Measurements from ENCODE around the gene RHOV.
"Not testable (repeated sequence)": the region's sequence is repeated elsewhere in the genome, so short reads cannot be mapped to it uniquely, and the experiment has no call there.

RHOV gene

DNA sequence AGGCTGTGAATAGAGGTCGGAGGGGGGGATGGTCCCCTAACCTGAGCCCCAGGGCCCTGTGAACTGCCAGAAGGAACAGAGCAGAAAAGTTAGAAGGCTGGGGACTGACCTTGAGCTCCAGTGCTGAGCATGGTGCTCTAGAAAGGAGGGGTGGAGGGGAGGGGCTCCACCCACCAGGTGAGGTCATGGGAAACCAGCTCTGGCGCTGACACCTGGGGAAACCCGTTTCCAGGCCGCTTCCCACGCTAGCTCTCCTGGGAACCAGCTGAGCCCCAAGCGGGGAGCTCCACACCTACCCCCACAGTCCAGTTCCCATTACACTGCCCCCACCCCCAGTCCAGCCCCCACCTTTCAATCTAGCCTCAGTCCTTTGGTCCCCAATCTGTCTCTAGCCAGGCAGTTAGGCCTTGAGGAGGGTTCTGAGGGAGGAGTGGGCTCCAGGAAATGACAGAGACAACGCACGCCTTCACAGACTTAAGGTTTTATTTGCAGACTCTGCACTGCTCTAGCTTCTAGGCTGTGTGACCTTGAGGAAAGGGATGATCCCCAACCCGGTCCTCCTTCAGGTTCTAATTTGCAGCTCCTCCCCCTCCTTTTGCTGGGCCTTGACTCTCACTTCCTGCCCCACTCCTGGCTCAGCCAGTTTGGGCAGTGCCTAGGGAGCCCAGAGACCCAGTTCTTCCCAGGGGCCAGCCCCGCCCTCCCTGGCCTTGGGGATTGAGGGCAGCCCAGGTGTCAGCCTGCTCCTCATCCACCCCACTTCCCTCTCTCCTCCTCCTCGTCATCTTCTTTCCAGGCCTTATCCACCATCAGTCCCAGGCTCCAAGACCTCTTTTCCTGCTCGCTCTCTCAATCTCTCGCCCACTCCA lies 2.1 kb downstream of the RHOV start:
- no peak for DNase-seq

DNA sequence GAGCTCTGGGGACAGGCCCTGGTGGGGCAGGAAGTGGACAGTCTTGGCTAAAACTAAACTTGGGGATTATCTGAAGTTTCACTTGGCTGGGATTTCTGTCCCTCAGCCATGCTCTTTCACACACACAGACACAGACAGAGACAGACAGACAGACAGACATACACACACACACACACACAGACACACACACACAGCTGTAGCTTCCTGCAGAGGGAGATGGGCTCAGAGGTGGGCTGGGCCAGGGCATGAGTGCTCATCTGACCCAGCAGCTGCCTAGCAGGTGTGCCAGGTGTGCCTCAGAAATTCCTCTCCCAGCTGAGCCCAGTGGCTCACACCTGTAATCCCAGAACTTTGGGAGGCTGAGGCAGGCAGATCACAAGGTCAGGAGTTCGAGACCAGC lies 3.3 kb downstream of the RHOV start:
- DNase-seq, result no peak

DNA sequence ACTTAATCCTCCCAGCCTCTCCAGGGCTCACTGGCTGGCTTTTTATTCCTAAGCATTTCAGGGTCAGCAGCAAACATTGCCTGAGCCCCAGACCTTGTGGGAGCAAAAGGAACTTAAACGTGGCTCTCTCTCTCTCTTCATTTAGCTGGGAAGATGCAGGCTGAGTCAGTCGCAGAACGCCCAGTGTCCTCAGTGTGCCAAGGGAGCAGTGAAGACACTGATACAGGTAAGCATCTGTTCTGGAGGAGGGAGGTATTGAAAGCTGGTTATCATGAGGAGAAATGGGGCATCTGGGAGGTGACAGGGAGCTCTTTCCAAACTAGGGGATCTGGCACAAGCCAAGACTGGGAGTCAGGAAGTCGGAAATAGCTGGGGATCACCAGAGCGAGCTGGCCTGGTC lies 4.3 kb downstream of the RHOV start:
- DNase-seq, result no peak

DNA sequence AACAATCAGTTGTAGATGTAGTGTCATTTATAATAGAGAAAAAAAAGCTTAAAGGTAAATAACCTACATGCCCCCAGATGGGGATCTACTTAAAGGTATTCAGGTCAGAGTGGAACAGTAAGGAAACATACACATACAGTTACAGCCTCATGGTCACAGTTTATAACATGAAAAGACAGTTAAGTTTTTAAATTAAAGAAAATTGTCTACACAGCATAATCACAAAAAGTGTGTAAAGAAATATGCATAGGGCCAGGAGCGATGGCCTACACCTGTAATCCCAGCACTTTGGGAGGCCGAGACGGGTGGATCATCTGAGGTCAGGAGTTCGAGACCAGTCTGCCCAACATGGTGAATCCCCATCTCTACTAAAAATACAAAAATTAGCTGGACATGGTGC lies 6.8 kb downstream of the RHOV start:
- no peak for DNase-seq

DNA sequence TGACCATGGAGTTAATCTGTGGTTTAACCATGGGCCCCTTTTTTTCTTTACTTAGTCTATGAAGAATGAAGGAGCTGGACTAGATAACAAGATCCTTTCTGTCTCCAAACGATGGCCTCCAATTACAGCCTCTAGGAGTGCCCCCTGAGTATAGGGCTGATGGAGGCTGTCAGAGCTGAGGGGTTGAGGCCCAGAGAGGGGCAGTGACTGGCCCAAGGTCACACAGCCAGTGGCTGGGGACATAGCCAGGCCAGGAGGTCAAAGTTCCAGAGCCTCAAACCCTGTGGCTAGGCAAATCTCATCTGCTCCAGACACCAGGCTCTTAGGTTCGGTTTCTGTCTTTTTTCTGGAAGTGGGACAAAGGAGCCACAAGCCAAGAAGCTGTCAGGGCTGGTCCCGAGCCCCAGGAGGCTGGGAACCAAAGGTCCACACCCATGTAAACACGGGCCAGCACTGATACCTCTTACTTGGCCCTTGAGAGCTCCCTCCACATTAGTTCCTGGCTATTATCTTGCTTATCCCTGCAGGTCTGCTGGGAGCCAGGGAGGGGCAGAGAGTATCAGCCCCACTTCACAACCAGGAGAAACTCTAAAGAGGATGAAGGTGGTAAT lies 10.3 kb downstream of the RHOV start:
- no peak for DNase-seq

DNA sequence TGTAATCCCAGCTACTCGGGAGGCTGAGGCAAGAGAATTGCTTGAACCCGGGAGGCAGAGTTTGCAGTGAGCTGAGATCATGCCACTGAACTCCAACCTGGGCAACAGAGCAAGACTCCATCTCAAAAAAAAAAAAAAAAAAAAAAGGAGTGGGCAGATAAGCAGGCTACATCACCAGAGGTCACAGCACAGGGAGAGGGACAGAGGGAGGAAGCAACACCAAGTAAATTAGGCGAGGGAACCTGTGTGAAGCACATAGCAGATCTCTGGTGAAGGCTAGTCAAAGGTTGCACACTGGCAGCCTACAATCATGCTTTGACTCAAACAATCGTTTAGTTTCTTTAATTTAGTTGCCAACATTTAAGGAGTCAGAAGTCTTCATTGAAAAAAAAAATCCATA lies 12.9 kb downstream of the RHOV start:
- DNase-seq, result not testable (repeated sequence)

DNA sequence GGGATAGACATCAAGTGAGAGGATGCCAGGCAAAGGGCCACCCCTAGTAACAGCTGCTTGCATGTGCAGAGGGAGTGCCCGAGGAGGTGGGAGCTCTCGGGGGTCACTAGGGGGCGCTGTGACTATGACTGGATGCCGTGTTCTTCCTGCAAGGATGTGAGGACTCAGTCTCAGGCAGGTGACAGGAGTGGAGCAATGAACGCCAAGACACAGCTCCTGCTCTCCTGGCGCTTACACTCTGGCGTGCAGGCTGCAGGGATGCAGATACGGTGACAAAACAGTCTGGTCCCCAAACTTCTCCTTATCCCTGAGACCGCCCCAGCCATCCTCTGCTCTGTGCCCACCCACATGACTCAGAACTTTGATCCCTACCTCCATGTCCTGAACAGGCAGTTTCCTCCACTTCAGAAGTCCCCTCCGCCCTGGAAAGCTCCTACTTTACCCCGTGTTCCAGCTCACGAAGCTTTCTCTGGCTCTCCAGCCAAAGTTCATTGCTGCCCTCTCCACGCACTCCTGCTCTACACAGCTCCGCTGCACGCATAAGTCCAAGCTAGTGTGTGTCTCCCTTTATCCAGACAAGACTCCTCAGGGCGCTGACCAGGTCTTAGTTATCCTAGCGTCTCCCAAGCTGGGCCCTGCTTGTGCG lies 14.7 kb downstream of the RHOV start:
- no peak for DNase-seq

DNA sequence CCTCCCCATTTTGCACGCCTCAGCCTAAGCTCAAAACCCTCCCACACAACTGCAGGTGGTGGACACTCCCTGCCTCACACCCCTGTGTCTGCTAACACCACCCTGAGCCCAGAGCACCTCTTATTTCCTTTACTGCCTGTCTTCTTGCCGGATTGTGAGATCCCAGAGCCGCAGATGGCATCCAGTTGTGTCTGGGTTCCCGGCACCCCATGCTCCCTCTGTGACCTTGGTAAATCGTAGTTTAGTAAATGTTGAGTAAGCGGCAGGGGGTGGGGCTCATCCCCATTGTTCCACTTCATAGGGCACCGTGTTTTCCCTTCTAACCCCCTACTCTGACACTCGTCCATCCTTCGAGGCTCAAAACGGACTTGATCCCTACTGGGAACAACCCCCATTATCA lies 15.3 kb downstream of the RHOV start:
- no peak for DNase-seq

DNA sequence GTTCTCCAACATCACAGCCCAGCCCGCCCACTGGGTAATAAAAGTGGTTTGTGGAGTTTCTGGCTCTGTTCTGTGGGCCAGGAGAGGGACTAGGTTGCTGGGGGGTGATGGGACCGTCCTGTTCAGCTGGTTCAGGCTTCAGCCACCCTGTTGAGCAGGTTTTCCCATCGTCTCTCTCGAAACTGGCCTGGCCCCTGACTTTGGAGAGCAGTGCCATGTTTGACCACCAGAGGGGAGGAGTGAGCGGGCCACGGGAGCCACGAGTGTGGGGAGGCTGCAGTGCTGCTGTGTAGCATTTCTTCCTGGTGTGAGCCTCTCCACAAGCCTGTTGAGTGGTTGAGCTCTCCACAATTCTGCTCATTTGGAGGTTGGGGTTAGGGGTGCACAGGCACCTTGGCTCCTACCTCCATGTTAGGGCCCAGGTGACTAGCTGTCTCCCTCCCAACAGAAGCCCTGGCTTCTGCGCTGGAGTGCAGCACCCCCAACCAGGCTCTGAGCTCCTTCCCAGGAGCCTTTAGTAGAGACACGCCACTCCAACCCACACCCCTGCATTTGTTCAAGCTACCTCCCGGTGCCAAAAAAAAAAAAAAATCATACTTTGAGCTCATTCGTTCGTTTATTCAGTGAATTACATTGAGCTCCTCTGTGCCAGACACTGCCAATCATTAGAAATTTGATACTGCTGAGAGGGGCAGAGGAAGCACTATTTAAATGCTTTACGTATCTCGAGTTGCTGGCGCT lies 16.3 kb downstream of the RHOV start:
- DNase-seq, result no peak

DNA sequence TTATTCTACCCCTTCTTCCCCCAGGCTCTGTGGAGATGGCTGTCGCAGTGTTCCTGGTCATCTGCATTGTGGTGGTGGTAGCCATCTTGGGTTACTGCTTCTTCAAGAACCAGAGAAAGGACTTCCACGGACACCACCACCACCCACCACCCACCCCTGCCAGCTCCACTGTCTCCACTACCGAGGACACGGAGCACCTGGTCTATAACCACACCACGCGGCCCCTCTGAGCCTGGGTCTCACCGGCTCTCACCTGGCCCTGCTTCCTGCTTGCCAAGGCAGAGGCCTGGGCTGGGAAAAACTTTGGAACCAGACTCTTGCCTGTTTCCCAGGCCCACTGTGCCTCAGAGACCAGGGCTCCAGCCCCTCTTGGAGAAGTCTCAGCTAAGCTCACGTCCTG lies 17.3 kb downstream of the RHOV start:
- DNase-seq, result no peak

DNA sequence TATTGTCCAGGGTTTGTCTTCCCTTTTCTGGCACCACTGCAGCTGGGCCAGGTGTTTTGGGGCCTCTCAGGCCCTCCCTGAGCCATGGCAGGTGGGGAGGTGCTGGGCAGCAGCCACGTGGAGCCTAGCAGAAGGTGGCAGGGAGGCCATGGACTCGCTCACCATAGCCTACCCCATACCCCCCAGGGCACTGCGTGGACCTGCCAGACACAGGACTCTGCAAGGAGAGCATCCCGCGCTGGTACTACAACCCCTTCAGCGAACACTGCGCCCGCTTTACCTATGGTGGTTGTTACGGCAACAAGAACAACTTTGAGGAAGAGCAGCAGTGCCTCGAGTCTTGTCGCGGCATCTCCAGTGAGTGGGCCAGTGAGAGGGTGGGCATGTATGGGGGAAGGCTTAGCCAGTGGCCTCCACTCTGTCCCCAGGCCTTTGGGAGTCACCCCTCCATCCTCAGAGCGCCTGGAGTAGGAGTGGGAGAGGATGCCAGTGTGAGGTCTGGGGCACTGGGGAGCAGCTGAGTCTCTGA lies 18.3 kb downstream of the RHOV start:
- no peak for DNase-seq

DNA sequence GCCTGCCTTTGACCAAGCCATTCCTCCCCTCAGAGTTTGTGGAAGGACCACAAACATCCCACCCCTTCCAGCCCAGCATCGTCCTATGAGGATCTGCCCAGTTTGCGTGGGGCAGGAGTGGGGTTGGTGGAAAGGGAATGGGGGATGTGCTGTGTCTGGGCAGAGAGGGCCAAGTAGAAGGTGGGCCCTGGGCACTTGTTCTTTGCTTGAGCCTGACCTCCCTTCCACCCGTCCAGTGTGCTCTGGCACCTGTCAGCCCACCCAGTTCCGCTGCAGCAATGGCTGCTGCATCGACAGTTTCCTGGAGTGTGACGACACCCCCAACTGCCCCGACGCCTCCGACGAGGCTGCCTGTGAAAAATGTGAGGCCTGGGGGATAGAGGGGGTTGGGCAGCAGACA lies 19.9 kb downstream of the RHOV start:
- DNase-seq, result no peak

DNA sequence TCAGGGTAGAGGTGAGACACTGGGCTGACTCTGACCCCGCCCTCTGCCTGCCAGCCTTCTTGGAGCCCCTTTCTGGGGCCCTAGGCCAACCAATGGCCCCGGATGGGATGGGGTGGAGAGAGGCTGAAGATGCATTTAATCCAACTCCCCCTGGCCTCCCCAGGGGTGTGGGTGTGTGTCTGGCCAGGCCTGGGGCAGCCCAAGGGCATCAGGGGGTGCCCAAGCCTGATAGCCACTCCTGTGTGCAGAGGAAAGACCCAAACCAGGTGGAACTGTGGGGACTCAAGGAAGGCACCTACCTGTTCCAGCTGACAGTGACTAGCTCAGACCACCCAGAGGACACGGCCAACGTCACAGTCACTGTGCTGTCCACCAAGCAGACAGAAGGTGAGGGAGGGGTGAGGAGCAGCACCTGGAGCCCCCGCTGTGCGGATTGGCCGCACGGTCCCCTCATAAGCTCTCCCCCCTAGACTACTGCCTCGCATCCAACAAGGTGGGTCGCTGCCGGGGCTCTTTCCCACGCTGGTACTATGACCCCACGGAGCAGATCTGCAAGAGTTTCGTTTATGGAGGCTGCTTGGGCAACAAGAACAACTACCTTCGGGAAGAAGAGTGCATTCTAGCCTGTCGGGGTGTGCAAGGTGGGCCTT lies 20.7 kb downstream of the RHOV start:
- no peak for DNase-seq

DNA sequence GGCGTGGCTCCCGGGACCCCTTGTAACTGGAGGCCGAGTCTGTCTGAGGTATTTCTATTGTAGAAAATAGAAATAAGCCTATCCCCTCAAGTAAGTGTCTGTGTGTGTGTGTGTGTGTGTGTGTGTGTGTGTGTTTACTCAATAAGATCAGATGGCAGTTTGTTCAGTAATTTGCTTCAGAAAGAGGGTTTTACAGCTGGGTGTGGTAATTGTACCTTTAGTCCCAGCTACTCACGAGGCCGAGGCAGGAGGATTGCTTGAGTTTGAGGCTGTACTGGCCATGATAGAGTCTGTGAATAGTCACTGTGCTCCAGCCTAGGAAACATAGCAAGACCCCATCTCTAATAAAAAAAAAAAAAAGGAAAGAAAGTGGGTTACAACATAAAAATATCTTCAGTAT lies 21.5 kb downstream of the RHOV start:
- DNase-seq, result no peak

DNA sequence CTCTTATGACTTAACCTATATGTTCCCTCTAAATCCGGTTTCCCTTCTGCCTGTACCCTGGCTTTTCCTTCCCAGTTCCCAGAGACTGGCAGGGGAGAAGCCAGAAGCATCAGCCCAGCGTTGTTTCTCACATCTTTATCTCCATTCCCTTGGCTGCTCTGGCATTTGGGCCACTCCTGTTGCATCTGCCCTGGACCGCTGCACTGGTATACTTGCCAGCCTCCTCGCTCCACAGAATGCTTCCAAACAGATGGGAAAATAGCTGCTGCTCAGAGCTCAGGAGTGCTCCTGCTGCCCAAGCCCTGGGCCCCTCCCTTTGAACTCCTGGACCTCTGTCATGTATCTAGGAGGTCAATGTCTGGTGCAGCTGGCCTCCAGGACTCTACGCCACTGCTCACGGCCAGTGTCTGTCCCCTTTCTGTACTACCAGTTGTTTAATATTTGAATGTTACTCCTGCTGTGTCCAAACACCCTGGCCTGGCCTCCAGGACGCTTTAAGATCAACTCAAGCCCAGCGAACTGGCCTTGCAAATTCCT lies 23.4 kb downstream of the RHOV start:
- no peak for DNase-seq

DNA sequence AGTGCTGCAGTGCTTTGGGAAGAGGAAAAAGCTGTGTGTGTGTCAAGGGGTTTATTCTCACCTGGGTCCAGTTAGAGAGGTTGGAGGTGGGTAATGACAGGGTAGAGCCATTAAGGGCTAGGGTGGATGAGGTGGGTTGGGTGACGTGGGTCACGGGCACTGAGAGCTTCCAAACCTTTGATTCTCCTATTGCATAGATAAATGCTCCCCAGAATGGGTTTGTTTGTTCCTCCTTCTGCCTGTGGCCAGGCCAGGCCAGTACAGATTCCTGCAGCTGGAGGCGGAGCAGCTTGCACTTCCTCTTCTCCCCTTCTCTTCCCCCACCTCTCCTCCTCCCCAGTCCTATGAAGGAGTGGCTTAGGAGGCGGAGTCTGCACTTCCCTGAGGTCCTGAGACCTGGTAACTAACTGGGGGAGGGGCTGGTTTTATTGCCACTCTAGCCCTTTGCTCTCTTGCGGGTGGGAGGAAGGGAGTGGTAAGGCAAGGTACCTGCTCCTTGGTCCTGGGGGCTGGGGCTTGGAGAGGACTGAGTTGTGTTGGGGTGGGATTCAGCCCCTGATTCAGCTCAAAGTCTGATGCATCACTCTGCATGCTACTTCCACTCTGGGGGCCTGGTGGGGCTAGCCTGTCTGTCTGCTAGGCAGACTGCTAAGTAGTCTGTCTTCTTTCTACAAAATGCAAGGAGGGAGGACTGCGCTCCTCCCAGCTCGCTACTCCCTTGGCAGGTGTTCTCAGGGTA lies 26.6 kb downstream of the RHOV start:
- DNase-seq, result peak; percentile 72

DNA sequence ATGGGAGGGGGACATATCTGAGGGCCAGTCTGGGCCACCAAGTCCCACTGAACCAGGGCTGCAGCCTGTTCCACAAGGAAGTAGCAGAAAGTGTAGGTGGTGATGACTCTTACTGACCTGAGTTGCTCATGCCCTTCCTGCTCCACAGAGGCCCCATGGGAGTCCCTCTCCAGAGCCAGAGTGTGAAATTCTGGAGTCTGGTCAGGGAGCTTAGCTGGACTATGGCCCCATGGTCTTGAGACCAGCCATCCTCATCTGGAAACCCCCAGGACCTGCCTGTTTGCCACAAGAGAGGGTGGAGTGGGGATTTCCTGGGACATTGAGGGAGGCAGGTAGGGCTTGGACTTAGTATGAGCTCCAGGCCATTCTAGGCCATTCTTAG lies 27.2 kb downstream of the RHOV start:
- no peak for DNase-seq

DNA sequence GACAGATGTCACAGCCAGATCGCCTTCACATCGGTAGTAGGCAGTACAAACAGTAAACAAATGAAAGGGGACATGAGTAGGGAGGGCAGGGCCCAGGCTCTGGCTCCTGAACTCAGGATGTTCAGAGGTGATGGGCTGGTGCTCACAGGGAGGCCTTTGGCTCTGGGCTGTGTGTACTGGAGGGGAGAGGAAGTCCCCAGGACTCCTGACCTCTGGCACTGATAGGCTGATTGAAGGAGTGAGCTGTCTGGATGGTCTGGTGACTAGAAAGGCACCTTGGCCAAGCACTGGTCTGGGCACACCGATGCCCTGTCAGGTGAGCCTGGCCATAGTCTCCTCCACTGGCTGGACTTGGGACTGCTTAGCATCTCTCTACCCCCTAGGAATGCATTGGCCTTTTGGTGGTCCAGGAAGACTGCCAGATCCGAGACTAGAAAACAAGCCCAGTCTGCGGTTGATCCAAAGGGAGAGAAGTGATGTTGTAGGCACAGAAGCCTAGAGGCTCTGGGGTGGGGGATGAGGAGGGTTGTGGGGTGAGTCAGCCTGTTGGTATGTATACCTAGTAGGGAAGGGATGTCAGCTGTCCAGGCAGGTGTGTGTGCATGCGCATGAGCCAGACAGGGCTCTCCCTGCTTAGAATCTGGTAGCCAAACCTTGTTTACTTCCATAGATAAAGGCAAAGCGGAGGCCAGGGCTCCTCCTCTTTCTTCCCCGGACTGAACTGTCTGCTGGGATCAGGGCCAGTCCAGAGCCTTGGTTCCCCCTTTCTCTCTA lies 28.3 kb downstream of the RHOV start:
- no peak for DNase-seq

DNA sequence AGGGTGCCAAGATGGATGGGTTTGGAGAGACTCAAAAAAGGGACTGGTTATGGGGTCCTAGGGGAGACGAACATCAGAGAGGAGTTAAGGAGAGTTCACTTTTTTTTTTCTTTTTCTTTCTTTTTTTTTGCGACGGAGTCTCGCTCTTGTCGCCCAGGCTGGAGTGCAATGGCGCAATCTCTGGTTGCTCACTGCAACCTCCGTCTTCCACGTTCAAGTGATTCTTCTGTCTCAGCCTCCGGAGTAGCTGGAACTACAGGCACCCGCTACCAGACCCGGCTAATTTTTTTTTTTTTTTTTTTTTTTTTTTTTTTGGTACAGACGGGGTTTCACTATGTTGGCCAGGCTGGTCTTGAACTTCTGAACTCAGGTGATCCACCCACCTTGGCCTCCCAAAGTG lies 29.0 kb downstream of the RHOV start:
- no peak for DNase-seq

DNA sequence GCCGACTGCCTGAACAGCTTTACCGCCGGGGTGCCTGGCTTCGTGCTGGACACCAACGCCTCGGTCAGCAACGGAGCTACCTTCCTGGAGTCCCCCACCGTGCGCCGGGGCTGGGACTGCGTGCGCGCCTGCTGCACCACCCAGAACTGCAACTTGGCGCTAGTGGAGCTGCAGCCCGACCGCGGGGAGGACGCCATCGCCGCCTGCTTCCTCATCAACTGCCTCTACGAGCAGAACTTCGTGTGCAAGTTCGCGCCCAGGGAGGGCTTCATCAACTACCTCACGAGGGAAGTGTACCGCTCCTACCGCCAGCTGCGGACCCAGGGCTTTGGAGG lies 29.4 kb downstream of the RHOV start:
- no peak for DNase-seq
